Measurements from ENCODE around the gene GPHN.
A peak's percentile ranks its signal among the peaks of the same experiment; 100 is the strongest.

GPHN gene

GRCh38 chr14:66606826-66607225 is 98.9 kb downstream of the GPHN start:
- TF ChIP-seq CTCF (IDR thresholded peaks at IDR 0.05), result no peak

- peak; percentile 41; the same call in 1 of the 2 replicates for TF ChIP-seq CTCF (IDR thresholded peaks at IDR 0.05)
Measured at GRCh38 chr14:66610154-66610563, 102.2 kb downstream of the GPHN start.

GRCh38 chr14:66613344-66613743 is 105.4 kb downstream of the GPHN start:
- TF ChIP-seq CTCF (IDR thresholded peaks at IDR 0.05), result no peak

GRCh38 chr14:66619952-66620351 is 112.0 kb downstream of the GPHN start:
- TF ChIP-seq CTCF (IDR thresholded peaks at IDR 0.05), result no peak

GRCh38 chr14:66623838-66624237 is 115.9 kb downstream of the GPHN start:
- TF ChIP-seq CTCF (IDR thresholded peaks at IDR 0.05), result no peak

GRCh38 chr14:66624336-66624937 is 116.5 kb downstream of the GPHN start:
- peak; percentile 83 for TF ChIP-seq CTCF (IDR thresholded peaks at IDR 0.05)

GRCh38 chr14:66628636-66629035 is 120.7 kb downstream of the GPHN start:
- no peak for TF ChIP-seq CTCF (IDR thresholded peaks at IDR 0.05)

GRCh38 chr14:66629499-66629898 is 121.6 kb downstream of the GPHN start:
- TF ChIP-seq CTCF (IDR thresholded peaks at IDR 0.05), result no peak
